K562 (cell line): Measurements from ENCODE around the gene ZC3H10. TPM values are rescaled to one million over a fixed set of nuclear protein-coding genes. Genes with fewer than 3 reads are reported as not detected.

Experiments used
- BRF2 ChIP-seq: IDR thresholded peaks from 3 replicates; pipeline ENCODE4 v1.6.1; 2011; ENCODE audit warnings: borderline replicate concordance, mild to moderate bottlenecking; ENCODE audit not compliant: insufficient read length, insufficient read depth
- CREB1 ChIP-seq, 2 experiments: sonication (generic) in 1 of 2; formaldehyde crosslinking in 1 of 2; IDR thresholded peaks; 2 replicates each; pipeline versions ENCODE4 v1.6.1 to v1.8.0; 2012 to 2022; ENCODE audit warnings: inconsistent platforms in 1 of 2, mild to moderate bottlenecking in 1 of 2, missing genetic modification reagents in 1 of 2, moderate library complexity in 1 of 2
- ELF4 ChIP-seq: fragments of 450-650 bp; formaldehyde crosslinking; IDR thresholded peaks from 2 replicates; pipeline ENCODE4 v1.4.0; 2022; ENCODE audit warnings: missing genetic modification characterization
- FIP1L1 ChIP-seq: fragments of 200-400 bp; formaldehyde crosslinking; IDR thresholded peaks from 2 replicates; pipeline ENCODE4 v1.6.1; 2018; ENCODE audit warnings: mild to moderate bottlenecking, low read depth, low read length; ENCODE audit not compliant: poor library complexity, severe bottlenecking
- FOXA1 ChIP-seq: fragments of 450-650 bp; IDR thresholded peaks from 2 replicates; pipeline ENCODE4 v1.6.1; 2016; ENCODE audit warnings: mild to moderate bottlenecking, borderline replicate concordance
- MTF1 ChIP-seq: fragments of 250-450 bp; sonication (Bioruptor Pico); IDR thresholded peaks from 2 replicates; pipeline ENCODE4 v1.9.0; 2021; ENCODE audit warnings: moderate library complexity, mild to moderate bottlenecking, inconsistent platforms, borderline replicate concordance
- PCBP2 ChIP-seq: fragments of 200-400 bp; formaldehyde crosslinking; IDR thresholded peaks from 2 replicates; pipeline ENCODE4 v1.6.1; 2018; ENCODE audit warnings: low read length, low read depth, mild to moderate bottlenecking, moderate library complexity; ENCODE audit not compliant: poor library complexity, severe bottlenecking
- RAD51 ChIP-seq: fragments of 450-650 bp; IDR thresholded peaks from 2 replicates; pipeline ENCODE4 v1.7.1; 2016; ENCODE audit warnings: low read depth, mild to moderate bottlenecking, borderline replicate concordance
- RNF2 ChIP-seq: sonication (generic); IDR thresholded peaks from 2 replicates; pipeline ENCODE4 v1.6.1; 2016
- SRSF7 ChIP-seq: fragments of 200-400 bp; formaldehyde crosslinking; optimal IDR thresholded peaks from 2 replicates; pipeline ENCODE3; 2017; ENCODE audit warnings: mild to moderate bottlenecking, low read depth, low read length
- TOE1 ChIP-seq, 2 experiments: fragments of 450-650 bp in 1 of 2; sonication (generic) in 1 of 2; formaldehyde crosslinking in 1 of 2; IDR thresholded peaks; 2 replicates each; pipeline versions ENCODE4 v1.7.1 to v1.8.0; 2016 to 2022; ENCODE audit warnings: borderline replicate concordance in 2 of 2, mild to moderate bottlenecking in 2 of 2, antibody characterized with exemption in 1 of 2, inconsistent platforms in 1 of 2, low read depth in 1 of 2, missing genetic modification reagents in 1 of 2, moderate library complexity in 1 of 2
- ZNF3 ChIP-seq: fragments of 250-450 bp; sonication (Bioruptor Pico); IDR thresholded peaks from 2 replicates; pipeline ENCODE4 v1.5.0; 2021; ENCODE audit warnings: mild to moderate bottlenecking, moderate library complexity
- ZNF609 ChIP-seq: sonication (generic); formaldehyde crosslinking; IDR thresholded peaks from 2 replicates; pipeline ENCODE4 v1.8.1; 2023; ENCODE audit warnings: missing genetic modification reagents, mild to moderate bottlenecking, borderline replicate concordance
- ZNF778 ChIP-seq: fragments of 450-650 bp; formaldehyde crosslinking; IDR thresholded peaks from 2 replicates; pipeline ENCODE4 v1.4.0; 2020; ENCODE audit warnings: mild to moderate bottlenecking, moderate library complexity
- polyA plus RNA-seq, 8 experiments: library from polyadenylated mRNA; depleted of rRNA in 4 of 8; stranded (reverse) in 5 of 8; unstranded in 3 of 8; fragments of >200 nt; fragmentation: Nextera tagmentation in 2 of 8; fragmentation: Illumina TruSeq in 1 of 8; extraction: Ambion mirVana in 2 of 8; extraction: Trizol in 1 of 8; gene quantifications; 2 replicates each; pipeline versions ENCODE4 v1.2.1 to v1.2.3, GENCODE V29; 2011 to 2014; ENCODE audit warnings: inconsistent platforms in 1 of 8, missing spikeins in 1 of 8
- total RNA-seq, 7 experiments: library from RNA; depleted of rRNA in 6 of 7; stranded (reverse); fragments of >200 nt in 6 of 7; fragmentation: Illumina TruSeq in 2 of 7; extraction: Trizol in 2 of 7; gene quantifications; 2 replicates each; pipeline versions ENCODE4 v1.2.1 to v1.2.3, GENCODE V29; 2011 to 2021; ENCODE audit warnings: low replicate concordance in 1 of 7
- TF ChIP-seq, protein P1 (sequence below), 2 experiments: fragments of 450-650 bp; IDR thresholded peaks; 2 replicates each; pipeline ENCODE4 v1.6.1; 2016
- TF ChIP-seq, protein P2 (sequence below): sonication (generic); formaldehyde crosslinking; IDR thresholded peaks from 2 replicates; pipeline ENCODE4 v1.8.0; 2022; ENCODE audit warnings: mild to moderate bottlenecking, missing genetic modification reagents

ZC3H10 gene
- total and polyA plus RNA-seq, 9 of the 15 experiments (the other 6 are each of a cell fraction or from before 2014, with no cell fraction given), result 0.31 to 4.1 (median 1.6) TPM

DNA sequence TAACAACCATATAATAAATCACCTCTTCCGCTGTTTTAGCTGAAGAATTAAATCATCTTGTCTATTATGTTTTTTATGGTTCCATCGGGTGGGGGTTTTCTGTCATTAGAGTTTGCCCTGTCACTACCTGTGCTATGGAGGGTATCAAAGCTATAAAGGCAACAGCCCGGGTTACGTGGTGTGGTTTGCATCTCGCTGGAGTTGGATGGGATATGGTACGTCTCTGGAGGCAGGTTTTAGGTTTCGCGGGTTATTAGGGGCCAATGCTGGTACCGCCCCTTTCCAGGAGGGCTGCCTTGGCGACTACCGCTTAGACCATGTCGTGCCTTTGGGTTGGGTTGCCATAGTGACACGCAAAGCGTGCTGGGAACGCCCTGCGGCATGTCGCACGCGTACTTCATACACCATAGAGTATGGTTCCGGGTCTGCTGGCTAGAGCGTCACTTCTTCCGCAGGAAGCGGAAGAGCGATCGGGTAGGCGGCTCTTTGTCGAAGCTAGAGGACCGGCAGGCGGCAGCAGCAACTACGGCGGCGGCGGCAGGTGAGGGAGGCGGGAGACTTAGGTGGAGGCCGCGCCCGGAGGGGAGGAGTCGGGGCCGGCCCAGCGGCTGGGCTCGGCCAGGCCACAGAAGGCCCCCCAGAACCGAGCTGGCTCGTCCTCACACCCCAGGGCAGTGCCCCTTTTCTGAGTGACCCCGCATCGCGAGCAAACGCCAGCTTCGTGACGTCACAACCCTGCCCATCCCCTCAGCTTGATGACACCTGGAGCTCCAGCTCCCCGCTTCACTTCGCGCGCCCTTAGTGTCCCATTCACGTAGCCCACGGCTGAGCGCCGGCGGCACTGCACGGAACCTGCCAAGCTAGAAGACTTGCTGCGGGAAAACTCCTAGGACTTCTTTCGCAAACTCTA, at the start of gene ZC3H10 (continued):
- no peak for TF ChIP-seq PCBP2
- TF ChIP-seq, protein P1, sequence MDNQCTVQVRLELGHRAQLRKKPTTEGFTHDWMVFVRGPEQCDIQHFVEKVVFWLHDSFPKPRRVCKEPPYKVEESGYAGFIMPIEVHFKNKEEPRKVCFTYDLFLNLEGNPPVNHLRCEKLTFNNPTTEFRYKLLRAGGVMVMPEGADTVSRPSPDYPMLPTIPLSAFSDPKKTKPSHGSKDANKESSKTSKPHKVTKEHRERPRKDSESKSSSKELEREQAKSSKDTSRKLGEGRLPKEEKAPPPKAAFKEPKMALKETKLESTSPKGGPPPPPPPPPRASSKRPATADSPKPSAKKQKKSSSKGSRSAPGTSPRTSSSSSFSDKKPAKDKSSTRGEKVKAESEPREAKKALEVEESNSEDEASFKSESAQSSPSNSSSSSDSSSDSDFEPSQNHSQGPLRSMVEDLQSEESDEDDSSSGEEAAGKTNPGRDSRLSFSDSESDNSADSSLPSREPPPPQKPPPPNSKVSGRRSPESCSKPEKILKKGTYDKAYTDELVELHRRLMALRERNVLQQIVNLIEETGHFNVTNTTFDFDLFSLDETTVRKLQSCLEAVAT (IDR thresholded peaks at IDR 0.05), result peak; percentile 32 to 61; a peak in 2 of 4 replicates
- peak; percentile 99 for TF ChIP-seq FIP1L1
- TF ChIP-seq BRF2, result no peak
- TF ChIP-seq RAD51, result no peak; the same call in 1 of the 2 replicates
- TF ChIP-seq ELF4, result peak; percentile 98
- TF ChIP-seq, protein P2, sequence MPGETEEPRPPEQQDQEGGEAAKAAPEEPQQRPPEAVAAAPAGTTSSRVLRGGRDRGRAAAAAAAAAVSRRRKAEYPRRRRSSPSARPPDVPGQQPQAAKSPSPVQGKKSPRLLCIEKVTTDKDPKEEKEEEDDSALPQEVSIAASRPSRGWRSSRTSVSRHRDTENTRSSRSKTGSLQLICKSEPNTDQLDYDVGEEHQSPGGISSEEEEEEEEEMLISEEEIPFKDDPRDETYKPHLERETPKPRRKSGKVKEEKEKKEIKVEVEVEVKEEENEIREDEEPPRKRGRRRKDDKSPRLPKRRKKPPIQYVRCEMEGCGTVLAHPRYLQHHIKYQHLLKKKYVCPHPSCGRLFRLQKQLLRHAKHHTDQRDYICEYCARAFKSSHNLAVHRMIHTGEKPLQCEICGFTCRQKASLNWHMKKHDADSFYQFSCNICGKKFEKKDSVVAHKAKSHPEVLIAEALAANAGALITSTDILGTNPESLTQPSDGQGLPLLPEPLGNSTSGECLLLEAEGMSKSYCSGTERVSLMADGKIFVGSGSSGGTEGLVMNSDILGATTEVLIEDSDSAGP (CRISPR knock-in tag), result no peak
- no peak for TF ChIP-seq ZNF778 (CRISPR knock-in tag)
- no peak for TF ChIP-seq ZNF3 (CRISPR knock-in tag)
- TF ChIP-seq ZNF609 (CRISPR knock-in tag), result peak; percentile 96; the same call in 1 of the 2 replicates
- no peak for TF ChIP-seq MTF1 (CRISPR knock-in tag)
- peak; percentile 44; the same call in 1 of the 2 replicates for TF ChIP-seq TOE1 (IDR thresholded peaks at IDR 0.05; ENCODE audit: borderline replicate concordance)
- TF ChIP-seq TOE1 (CRISPR knock-in tag; IDR thresholded peaks at IDR 0.05; ENCODE audit: borderline replicate concordance, low read depth), result peak; percentile 84
- TF ChIP-seq FOXA1, result no peak
- TF ChIP-seq CREB1 (IDR thresholded peaks at IDR 0.05), result peak; percentile 84
- peak; percentile 93 for TF ChIP-seq CREB1 (CRISPR knock-in tag; IDR thresholded peaks at IDR 0.05)
- peak; percentile 72 for TF ChIP-seq RNF2
- TF ChIP-seq SRSF7, result no peak
